AG09309 (cell line): ENCODE data around the gene METAP1D.

ENCODE experiments used
- DNase-seq: peaks from one replicate; pipeline ENCODE4 v3.0.0-alpha.2; 2010; ENCODE audit warnings: low read depth
- H3K4me3 ChIP-seq: 2 replicates; pipeline ENCODE4 v1.5.1; 2011; ENCODE audit warnings: mild to moderate bottlenecking, low read depth, low read length, moderate library complexity; ENCODE audit not compliant: control insufficient read depth
- TF ChIP-seq, protein P1 (sequence below): IDR thresholded peaks from 2 replicates; pipeline ENCODE4 v1.5.1; 2011; ENCODE audit warnings: mild to moderate bottlenecking, low read depth, low read length, inconsistent platforms; ENCODE audit not compliant: insufficient read depth, control insufficient read depth; ENCODE audit errors: missing control alignments

METAP1D gene

DNA sequence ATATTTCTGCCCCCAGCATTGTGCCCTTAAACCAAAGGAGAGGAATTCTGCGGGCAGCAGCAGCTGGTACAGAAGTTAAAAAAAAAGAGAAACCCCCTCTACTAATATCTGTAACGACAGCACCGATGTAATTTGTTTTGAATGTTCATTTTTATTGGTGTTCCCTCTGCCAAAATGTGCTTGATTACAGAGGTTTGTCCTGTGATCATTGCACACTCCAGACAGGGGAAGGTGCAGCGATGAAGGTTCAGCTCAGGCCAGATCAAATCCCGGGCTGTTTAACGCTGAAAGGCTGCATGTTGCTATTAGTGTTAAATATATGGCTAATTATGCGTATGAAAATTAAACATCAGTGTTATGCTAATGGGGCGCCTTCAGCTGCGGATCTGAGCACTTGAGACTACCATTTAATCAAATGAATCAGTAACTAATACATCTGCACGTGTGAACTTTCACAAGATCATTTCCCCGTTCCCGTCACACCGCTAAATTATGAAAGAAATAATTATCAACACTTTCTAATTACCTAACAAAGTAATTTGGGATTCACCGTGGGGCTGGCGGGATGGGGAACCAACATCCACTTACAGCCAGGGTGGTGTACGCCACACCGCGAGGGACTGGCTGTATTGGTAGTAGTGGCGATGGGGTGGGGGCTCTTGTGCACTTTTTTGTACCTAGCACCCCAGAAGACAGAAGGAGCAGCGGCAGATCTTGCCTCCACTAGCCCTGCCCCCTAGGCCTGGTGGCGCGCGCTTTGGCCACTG lies 84.1 kb downstream of the METAP1D start:
- peak overlapping the region; percentile 72 for H3K4me3 ChIP-seq
- DNase-seq = no peak
- TF ChIP-seq, protein P1, sequence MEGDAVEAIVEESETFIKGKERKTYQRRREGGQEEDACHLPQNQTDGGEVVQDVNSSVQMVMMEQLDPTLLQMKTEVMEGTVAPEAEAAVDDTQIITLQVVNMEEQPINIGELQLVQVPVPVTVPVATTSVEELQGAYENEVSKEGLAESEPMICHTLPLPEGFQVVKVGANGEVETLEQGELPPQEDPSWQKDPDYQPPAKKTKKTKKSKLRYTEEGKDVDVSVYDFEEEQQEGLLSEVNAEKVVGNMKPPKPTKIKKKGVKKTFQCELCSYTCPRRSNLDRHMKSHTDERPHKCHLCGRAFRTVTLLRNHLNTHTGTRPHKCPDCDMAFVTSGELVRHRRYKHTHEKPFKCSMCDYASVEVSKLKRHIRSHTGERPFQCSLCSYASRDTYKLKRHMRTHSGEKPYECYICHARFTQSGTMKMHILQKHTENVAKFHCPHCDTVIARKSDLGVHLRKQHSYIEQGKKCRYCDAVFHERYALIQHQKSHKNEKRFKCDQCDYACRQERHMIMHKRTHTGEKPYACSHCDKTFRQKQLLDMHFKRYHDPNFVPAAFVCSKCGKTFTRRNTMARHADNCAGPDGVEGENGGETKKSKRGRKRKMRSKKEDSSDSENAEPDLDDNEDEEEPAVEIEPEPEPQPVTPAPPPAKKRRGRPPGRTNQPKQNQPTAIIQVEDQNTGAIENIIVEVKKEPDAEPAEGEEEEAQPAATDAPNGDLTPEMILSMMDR = no peak

DNA sequence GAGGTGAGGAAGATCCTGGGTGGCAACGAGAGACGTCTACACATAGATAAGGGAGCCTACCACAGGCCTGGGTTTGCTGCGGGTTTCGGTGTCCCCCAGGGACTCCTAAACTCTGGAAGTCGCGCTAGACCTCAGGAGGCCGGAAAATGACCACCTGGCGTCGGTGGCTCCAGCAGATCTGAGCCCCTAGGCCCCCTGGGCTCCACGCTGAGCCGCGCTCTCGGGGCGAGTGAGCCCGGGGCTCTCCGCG lies 84.6 kb downstream of the METAP1D start:
- H3K4me3 ChIP-seq = peak overlapping the region; percentile 72
- DNase-seq = no peak
- TF ChIP-seq, protein P1 = no peak

DNA sequence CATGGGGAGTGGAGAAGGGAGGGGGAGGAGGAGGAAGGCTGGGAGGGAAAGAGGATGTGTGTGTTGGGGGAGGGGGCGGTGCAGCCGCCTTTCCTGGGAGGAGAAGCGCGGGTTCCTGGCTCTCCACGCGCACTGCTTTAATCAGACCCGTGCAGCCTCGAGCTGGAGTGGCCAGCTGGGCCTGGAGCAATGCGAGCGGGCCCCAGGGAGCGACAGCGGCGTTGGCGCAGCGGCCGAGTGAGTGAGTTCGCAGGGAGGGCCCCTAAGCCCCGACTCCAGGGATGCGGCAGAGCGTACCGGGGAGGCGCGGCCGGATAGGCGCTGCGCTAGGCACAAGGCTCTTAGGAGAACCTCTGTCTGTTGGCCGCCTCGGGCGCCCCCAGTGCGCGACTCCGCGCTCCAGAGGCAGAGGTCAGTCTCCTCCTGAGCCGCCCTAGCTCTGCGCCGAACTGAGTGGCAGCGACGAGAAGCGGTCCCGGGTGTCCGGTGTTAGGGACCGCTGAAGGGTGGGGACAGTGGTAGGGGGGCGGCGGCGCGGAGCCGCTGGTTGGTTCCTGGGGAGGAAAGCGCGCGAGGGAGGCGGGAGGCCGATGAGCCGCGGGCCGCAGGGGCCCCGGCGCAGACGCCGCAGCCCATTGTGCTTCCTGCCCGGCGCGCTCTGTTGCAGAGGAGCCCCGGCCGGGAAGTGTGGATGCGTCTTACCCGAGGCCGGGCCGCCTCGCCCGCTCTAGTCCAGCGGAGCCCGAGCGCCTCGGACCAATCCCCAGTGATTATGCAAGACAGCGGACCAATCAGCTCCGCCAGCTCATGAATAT lies 85.1 kb downstream of the METAP1D start:
- DNase-seq = peak; percentile 92
- TF ChIP-seq, protein P1 = no peak
- H3K4me3 ChIP-seq = peak overlapping the region; percentile 72

DNA sequence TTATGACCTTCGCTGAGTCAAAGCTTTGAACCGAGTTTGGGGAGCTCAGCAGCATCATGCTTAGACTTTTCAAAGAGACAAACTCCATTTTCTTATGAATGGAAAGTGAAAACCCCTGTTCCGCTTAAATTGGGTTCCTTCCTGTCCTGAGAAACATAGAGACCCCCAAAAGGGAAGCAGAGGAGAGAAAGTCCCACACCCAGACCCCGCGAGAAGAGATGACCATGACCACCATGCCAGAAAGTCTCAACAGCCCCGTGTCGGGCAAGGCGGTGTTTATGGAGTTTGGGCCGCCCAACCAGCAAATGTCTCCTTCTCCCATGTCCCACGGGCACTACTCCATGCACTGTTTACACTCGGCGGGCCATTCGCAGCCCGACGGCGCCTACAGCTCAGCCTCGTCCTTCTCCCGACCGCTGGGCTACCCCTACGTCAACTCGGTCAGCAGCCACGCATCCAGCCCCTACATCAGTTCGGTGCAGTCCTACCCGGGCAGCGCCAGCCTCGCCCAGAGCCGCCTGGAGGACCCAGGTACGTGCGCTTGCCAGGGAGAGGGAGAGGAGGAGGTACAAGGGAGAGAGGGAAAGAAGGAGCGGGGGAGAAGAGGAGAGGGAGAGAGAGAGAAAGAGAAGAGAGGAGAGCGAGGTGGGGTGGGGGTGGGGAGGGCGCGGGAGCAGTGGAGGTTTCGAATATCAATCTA lies 85.9 kb downstream of the METAP1D start, which contains the start of gene DLX1:
Gene DLX1 (plus strand): TSS at position 48 of the 700 bp plus-strand sequence. CDS start 171 bp downstream, at position 219.
- no peak for DNase-seq
- peak within 1 kb of the TSS; percentile 72 for H3K4me3 ChIP-seq
- TF ChIP-seq, protein P1 = no peak

DNA sequence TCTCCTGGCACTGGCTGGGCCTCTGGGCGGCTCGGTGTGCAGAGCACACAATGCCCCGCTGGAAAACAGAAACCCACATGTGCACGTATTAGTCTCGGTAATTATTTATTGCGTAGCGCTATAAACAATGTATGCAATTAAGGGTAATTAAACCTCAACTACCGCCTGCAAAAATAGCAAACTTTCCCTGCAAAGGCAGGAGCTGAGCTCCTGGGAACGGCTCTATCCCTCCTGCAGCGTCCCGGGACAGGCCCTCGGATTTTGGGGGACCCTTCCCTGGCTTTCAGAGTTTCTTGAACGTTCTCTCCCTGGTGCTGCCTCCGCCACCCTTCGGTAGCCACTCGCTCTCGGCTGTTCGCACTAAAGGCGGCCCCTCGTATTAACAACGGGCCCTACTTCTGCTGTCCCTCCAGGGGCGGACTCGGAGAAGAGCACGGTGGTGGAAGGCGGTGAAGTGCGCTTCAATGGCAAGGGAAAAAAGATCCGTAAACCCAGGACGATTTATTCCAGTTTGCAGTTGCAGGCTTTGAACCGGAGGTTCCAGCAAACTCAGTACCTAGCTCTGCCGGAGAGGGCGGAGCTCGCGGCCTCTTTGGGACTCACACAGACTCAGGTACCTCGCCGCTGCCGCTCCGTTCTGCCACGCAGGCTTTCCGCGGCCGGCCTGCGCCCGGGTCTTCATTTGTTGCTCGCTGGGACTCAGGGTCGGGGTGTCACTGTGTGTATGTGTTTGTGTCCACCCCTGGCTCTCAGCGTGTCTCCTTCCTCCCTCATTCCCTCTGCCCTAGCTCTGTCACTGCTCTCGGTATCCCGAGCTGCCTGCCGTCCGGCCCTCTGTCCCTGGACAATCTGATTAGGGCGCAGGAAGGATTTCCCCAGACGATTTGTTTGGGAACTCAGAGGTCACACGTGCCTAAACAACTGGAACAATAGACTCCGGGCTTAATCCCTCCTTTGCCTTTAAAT lies 86.8 kb downstream of the METAP1D start:
- TF ChIP-seq, protein P1 = peak; percentile 28
- peak overlapping the region; percentile 72 for H3K4me3 ChIP-seq
- DNase-seq = no peak
